ENCODE results near the gene ADD2.
"Not testable (repeated sequence)": the region's sequence is repeated elsewhere in the genome, so short reads cannot be mapped to it uniquely, and the experiment has no call there.

The ADD2 gene, protein sequence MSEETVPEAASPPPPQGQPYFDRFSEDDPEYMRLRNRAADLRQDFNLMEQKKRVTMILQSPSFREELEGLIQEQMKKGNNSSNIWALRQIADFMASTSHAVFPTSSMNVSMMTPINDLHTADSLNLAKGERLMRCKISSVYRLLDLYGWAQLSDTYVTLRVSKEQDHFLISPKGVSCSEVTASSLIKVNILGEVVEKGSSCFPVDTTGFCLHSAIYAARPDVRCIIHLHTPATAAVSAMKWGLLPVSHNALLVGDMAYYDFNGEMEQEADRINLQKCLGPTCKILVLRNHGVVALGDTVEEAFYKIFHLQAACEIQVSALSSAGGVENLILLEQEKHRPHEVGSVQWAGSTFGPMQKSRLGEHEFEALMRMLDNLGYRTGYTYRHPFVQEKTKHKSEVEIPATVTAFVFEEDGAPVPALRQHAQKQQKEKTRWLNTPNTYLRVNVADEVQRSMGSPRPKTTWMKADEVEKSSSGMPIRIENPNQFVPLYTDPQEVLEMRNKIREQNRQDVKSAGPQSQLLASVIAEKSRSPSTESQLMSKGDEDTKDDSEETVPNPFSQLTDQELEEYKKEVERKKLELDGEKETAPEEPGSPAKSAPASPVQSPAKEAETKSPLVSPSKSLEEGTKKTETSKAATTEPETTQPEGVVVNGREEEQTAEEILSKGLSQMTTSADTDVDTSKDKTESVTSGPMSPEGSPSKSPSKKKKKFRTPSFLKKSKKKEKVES

GRCh38 chr2:70767699-70768589, at the start of gene ADD2:
Gene ADD2, minus strand, starts transcription at chr2:70768200. Its CDS starts 61,792 bp downstream, at chr2:70706408.
- peak in 1 of 2 donors; percentile 13 for DNase-seq (ENCODE audit: low read depth in 2 of 2)

GRCh38 chr2:70817284-70817954, 49.4 kb upstream of the ADD2 start:
- no peak for DNase-seq (ENCODE audit: low read depth in 2 of 2)

- DNase-seq (ENCODE audit: low read depth in 2 of 2), result no peak
Measured at GRCh38 chr2:70816726-70817125, 48.7 kb upstream of the ADD2 start.

DNA sequence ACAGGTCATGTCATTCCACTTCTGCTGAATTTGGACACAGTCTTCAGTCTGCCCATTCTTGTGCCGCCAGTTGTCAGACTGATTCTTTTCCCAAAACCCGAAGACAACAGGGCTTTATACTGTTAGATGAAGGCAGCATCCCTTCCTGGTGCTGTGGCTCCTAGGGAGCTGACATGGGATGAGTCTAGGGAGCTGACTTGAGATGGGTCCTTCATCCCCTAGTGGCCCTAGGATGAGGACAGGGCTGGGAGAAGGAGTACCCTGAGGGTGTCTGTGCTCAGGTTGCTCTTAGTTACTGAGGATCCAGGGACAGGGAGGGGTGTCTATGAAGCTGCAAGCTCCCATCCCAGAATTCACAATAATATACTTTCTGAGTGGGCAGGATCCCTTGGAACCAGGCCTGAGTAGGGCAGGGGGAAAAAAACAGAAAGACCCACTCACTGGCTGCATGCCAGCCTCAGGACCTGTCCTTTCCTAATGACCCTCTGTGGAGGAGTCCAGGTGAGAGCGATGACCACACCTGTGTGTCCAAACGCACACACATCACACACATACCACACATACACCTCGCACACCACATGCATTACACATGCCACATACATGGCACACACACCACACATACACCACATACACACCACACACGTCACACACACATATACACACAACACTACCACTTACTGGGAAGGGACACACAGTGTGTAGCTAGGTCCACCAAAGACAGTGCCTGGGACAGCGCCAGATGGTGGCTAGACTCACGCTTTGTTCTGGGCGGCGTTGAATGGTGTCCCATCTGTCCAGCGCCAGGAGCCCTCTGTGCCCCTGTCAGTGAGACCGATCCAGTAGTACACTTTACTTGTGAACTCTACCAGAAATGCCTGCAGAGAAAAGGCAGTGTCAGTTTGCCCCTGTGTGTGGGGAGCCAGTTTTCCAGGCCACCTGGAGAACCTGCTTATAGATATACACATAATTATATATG, 41.3 kb upstream of the ADD2 start:
- no peak for DNase-seq (ENCODE audit: low read depth in 2 of 2)

DNA sequence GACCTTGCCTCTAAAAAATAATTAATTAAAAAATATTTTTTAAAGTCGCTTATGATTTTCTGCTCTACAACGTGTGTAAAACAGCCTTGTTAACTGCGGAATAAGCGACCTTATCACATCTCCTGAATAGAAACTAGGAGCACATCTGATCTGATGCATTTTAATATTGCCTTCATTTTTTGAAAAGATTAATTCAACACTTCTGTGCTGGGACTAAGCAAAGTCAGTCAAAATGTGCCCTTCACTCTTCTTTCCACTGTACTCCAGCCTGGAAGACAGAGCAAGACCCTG, 39.8 kb upstream of the ADD2 start:
- DNase-seq (ENCODE audit: low read depth in 2 of 2), result no peak

GRCh38 chr2:70807102-70807827, 39.3 kb upstream of the ADD2 start:
- no peak for DNase-seq (ENCODE audit: low read depth in 2 of 2)

DNA sequence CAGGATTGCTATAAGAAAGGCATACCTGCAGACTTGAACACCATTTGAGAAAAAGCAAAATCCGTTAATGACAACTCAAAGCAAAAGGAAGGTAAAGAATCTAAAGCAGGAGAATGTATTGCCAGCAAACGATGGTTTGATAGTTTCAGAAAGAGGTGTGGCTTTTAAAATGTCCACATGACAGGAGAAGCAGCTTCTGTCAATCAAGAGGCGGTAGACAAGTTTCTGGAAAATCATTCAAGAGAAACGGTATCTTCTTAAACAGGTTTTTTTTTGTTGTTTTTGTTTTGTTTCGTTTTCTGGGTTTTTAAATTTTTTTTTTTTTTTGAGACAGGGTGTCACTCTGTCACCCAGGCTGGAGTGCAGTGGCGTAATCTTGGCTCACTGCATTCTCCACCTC, 38.6 kb upstream of the ADD2 start:
- DNase-seq (ENCODE audit: low read depth in 2 of 2), result no peak

DNA sequence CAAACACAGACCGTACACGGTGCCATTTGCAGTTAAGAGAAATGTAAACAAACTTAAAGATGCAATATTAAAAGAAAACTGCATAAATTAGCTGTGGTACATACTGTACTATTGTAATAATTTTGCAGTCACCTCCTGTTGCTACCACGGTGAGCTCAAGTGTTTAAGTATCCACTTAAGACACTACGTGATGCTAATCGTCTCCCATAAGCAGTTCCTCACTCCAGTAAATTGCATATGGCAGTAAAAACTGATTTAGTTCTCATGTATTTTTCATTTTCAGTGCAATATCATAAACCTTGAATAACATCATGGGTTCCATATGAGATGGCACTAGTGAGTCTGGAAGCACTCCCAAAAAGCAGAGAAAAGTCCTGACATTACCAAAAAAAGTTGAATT, 38.0 kb upstream of the ADD2 start:
- DNase-seq (ENCODE audit: low read depth in 2 of 2), result no peak

GRCh38 chr2:70801607-70802263, 33.7 kb upstream of the ADD2 start:
- DNase-seq (ENCODE audit: low read depth in 2 of 2), result no peak

DNA sequence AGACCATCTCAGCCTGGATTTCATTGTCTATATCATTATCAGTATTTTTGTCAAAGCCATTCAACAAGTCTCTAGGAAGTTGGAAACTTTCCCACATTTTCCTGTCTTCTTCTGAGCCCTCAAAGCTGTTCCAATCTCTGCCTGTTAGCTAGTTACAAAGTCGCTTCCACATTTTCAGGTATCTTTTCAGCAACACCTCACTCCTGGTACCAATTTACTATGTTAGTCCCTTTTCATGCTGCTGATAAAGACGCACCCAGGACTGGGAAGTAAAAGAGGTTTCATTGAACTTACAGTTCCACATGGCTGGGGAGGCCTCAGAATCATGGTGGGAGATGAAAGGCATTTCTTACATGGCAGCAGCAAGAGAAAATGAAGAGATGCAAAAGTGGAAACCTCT, 31.7 kb upstream of the ADD2 start:
- DNase-seq (ENCODE audit: low read depth in 2 of 2), result no peak

GRCh38 chr2:70797996-70798395, 30.0 kb upstream of the ADD2 start:
- not testable (repeated sequence) for DNase-seq (ENCODE audit: low read depth in 2 of 2)

DNA sequence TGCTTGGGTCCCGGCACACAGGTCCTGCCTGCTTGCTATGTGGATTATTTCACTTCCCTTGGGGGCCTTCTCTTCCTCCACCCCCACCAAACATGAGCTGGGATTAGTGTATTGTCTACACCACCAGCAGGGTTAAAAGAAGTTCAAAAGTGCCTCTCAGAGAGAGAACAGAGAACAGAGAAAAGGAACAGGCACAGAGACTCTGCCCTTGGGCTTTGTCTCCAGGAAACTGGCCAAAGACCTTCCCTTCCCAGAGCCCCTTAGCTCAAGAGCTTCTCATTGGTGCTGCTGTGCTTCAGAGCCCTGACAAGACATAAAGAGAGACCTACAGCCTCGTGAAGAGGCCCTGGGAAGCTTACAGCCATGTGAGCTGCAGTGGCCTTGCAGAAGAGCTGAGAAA, 29.5 kb upstream of the ADD2 start:
- no peak for DNase-seq (ENCODE audit: low read depth in 2 of 2)

DNA sequence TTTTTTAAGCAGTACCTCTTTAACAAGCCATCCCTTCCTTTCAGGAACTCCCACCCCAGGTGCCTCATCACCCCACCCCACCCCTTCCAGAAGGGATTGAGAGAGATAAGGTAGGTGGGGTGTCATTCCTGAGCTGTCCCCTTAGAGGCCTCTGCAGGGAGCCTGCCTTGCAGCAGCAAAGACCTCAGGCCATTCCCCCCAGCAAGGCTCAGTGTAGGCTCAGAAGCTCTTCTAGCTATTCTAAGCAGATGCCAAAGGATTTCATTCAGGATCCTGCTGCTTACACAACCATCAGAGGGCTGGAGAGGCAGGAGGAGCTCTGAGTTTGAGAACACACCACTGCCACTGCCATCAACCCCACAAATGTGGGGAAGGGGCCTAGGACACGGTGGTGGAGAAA, 28.3 kb upstream of the ADD2 start:
- DNase-seq (ENCODE audit: low read depth in 2 of 2), result no peak

DNA sequence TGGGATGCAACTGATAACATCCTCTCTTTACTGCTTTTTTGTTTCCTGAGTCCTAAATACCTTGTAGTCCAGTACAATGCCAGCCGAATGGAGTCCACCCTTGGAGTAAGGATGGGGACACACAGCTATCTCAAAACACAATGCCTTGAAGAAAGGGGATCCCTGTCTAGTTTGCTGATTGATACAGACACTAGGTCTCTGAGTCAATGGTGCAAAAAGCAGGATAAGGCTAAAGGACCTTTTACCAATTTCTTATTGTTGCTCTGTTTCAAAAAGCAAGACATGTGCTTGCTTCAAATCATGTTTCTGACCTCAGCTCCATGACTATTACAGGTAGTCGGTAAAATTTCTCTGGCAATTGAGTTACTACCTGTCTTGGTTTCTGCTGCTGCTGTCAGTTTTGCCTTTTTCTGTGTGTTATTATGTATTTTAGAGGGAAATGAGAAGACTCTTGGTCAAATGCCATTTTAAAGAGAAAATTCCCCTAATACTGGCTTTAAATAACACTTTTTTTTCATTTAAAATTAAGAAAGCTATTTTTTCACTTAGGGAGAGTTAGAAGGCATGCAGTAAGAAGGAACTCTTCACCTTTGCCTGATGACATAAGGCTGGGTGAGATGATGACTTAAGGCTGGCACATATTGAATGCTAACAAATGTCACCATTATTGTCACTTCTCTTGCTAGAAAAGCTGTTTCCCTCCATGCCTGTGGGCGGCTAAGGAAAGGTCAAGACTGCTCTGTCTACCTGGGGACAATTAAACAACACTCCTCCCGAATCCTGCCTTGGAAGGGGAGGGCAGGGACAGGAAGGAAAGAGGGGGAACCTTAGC, 27.4 kb upstream of the ADD2 start:
- no peak for DNase-seq (ENCODE audit: low read depth in 2 of 2)

DNA sequence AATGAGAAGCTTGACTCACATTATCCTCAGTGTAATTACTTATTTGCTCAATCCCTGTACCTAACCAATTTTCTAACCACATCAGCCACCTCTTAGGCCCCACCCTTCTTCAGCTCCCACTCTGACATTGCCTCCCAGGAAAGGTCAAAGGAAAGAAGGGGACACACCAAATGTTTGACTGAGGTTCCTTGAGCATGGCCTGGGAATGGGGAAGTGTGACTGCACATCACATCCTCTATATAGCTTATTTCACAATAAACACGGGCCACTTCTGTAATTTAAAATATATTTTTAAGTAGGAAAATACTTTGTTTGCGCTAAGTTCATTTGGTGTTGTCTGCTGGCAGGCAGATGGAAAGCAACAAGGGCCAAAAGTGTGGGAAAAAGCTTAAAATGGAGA, 25.4 kb upstream of the ADD2 start:
- DNase-seq (ENCODE audit: low read depth in 2 of 2), result no peak

GRCh38 chr2:70790136-70790828, 22.3 kb upstream of the ADD2 start, which contains the start of gene FIGLA:
Gene FIGLA, minus strand, starts transcription at chr2:70790643. Its CDS starts 5 bp downstream, at chr2:70790638.
- no peak for DNase-seq (ENCODE audit: low read depth in 2 of 2)

DNA sequence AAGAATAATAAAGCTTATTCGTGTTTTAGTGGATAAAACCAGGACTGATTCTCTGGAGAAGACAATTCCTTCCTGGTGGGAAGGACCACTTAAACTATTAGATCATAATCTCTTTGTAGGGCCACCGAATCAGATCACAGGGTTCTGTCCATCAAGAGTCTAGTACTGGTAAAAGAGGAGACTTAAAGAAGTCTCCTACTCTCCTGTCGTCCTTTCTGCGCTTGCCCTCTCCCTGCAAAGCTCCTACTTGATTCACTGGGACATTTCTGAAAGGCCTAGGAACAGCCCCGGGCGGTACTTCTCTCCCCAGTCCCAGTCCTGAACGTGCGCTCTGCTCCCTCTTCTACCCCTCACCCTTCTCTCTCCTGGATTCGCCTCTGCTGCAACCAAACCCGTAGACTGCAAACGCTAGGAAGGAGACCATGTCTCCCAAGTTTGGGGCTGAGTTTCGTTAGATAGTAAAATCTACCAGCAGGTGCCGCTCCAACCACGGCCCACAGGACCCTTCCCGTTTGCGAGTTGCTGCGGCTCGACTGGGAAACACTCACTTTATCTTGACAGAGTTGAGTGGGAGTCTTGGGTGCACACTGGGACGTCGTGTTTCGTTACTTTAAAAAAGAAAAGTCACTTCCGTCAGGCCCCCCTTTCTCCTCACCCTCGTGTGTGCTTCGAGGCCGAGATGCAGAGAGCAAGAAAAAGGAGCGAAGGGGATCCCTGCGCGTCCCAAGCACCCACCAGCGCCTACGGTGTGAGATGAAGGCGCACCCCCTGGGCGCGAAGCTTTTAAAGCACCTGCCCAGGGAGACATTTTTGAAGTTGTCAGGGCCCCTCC, 21.5 kb upstream of the ADD2 start:
- DNase-seq (ENCODE audit: low read depth in 2 of 2), result peak; percentile 35 to 45
